GM20431 (cell line): ENCODE results near the gene EXTL1.

Experiments used
- in situ Hi-C: fragments of 300-500 bp; cut with MseI, MboI; formaldehyde crosslinking; loops from one replicate; pipeline ENCODE4 v1.15.0; 2020; ENCODE audit warnings: low sequenced_read_pairs; ENCODE audit not compliant: unreplicated experiment

Gene EXTL1

DNA sequence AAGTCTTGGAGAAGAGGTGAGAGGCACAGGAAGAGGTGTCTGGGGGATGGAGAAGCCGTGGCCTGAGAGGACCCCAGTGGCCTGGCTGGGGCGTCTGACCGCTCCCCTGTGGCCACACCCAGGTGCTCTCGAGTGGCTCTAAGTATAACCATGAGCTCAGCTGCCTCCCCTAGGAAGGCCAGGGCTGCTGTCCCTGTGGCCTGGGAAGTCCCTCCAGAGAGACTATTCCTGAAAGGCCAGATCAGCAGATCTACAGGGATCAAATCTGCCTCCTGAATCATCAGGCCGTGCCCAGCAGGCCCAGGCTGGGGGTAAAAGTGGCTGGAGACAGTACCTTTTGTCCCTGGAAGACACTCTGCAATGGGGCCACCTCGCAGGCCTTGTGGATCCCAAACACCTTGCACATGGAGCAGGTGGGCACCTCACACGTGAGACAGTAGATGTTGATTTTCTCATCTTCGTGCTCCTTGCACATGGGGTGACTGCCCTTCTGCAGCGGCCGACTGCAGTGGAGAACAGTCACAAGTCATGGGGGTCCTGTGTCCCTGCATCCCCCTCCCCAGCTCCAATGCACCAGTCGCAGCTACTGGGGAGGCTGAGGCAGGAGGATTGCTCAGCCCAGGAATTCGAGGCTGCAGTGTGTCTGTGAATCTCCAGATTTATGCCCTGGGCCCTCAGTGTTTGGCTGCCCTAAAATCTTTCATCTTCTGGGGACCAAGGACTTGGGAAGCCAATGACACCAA, 39.4 kb downstream of the EXTL1 start:
- in situ Hi-C loops: no loop called here

DNA sequence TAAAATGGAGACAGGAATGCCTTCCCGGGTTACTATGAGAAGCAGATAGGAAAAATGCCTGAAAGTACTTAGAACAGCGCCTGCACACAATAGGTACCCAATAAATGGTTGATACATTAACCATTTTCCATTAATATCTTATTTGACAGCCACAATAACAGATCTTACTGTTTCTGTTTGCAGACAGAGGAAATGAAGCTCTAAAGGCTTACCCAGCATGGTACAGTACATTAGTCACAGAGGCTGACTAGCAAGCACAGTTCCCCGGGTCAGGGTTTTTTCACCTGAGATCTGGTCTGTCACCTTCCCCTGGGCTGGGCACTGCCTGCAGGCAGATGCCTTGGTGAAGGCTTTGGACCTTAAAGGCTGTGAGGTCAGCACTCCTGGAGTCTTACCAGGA, 43.0 kb downstream of the EXTL1 start:
- in situ Hi-C loops: no loop called here

DNA sequence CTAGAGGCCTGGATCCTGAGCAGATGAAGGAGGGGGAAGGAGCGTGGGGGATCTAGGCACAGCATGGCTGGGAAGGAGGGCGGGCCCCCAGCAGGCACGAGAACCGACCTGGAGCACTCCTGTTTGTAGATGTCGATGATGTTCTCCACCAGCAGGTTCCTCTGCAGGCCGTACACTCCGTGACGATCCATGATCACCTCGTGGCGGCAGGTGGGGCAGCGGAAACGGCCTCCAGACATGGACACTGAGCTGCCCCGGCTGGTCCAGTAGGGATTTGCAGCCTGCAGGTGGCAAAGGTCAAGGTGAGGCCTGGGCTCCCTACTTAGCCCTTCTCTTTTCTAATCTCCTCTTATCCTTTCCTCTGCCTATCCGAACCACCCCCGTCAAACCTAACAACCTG, 44.6 kb downstream of the EXTL1 start:
- in situ Hi-C loops: no loop called here

DNA sequence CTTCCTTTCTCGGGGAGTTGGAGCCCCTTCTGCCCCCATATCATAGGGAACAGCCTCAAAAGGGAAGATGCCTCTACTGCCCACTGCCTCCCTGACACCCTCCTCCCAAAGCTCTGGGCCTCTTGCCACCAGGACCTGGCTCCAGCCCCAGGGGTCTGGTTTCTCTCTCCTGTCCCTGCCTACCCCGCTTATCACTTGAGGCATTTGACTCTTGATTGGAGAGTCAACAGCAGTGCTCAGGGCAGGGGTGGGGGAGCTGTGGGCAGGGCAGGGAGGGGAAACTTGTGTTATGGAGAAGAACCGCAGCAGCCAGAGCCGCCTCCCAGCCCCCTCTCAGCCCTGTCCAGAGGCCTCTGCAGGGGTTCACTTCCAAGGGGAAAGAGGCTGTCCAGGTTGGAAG, 45.3 kb downstream of the EXTL1 start:
- in situ Hi-C loops: no loop called here

DNA sequence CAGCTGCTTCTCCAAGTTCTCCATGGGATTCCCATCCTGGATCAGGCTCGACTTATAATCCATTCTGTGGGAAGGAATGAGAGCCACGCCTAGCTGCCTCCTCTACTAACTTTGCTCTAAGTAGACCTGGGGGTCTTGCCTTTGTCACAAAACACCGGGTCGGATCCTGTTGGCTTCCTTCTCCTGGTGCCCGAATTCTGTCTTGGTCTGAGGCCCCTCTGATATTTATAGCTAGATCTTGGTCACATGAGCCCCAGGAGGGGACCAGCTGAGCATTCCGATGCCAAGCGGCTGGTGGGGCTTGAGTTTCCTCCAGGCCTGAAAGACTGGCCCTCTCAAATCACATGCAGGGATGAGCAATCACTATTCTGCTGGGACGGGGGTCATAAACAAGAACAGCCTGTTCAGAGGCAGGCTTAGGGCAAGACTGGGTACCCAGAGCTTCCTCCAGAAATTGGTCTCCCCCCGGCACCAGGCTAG, 45.9 kb downstream of the EXTL1 start, which contains the start of gene TRIM63:
TSS of gene TRIM63 (minus strand) at position 199 of the 480 bp plus-strand sequence. CDS start at position 63, 136 bp downstream.
- in situ Hi-C loops: no loop called here

DNA sequence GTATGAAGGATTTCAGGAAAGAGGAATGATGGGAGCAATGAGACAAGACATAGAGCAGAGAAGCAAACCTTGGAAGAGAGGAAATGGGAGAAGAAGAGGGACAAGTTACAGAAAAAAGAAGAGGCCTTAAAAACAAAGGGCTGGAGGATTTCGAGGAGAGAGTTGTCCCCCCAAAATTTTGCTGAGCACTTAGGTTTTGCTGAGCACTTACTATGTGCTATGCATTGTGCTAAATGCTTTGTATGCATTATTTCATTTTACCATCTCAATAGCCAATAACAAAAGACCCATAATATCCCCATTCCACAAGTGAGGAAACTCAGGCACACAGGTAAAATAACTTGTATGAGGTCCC, 48.3 kb downstream of the EXTL1 start:
- in situ Hi-C loops: no loop called here

DNA sequence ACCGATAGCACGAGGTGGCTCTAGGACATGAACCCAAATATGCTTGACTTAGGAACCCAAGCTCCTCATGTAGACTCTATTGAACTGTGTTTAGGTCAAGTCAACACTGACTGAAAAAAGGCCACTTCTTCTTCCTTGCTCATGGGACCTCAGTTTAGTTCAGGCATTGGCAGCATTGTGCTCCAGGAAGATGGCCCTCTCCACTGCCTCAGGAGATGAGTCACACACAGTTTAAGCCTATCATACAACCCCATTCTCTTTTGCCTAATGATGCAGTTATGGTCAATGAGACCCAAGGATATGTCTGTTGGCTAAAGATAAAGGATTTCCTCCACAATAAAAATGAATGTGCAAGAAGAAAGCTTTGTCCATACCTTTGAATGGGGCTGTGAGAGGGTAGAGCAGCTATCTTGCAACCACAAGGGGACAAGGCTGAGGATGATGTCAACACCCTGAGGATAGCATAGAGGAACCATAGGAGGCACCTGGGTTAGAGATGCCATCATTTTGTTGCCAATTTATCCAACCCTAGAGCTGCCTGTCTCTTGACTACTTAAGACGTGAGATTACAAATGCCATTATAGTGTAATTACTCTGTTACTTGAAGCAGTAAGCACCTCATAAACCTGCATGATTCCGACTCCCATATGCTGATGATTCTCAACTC, 48.9 kb downstream of the EXTL1 start:
- in situ Hi-C loops: no loop called here

DNA sequence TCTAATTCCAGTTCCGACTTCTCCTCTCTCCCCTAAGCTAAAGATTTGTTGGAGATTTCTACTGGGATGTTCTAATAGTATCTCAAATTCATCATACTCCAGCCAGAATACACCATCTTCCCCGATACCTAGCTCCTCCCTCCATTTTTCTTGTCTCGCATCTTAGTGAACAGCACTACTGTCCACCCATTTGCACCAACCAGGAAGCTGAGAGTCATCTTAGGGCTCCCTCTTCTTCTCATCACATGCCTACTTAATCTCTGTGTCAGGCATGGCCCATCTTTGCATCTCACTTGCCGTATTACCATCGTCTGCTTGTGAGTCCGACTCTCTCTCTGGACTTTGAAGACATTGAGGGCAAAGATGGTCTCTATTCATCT, 49.4 kb downstream of the EXTL1 start:
- in situ Hi-C loops: no loop called here

DNA sequence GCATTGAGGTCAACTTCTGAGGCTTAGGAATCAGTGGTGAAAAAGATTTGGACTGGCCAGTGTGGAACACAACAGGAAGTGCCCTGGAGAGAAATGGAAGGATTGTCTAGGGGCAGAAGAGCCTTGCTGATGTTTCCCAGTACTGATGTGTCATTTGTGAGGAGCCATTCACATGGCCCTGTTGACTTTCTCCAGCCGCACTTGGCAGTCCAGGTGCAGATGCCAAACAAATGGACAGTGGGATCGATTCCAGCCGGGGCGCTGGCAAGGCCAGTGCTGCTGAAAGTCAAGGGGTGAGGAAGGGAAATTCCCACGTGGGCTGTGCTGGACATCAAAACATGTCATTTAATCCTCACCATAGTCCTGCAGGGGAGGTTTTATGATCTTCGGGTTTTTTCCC, 50.7 kb downstream of the EXTL1 start:
- in situ Hi-C loops: no loop called here

DNA sequence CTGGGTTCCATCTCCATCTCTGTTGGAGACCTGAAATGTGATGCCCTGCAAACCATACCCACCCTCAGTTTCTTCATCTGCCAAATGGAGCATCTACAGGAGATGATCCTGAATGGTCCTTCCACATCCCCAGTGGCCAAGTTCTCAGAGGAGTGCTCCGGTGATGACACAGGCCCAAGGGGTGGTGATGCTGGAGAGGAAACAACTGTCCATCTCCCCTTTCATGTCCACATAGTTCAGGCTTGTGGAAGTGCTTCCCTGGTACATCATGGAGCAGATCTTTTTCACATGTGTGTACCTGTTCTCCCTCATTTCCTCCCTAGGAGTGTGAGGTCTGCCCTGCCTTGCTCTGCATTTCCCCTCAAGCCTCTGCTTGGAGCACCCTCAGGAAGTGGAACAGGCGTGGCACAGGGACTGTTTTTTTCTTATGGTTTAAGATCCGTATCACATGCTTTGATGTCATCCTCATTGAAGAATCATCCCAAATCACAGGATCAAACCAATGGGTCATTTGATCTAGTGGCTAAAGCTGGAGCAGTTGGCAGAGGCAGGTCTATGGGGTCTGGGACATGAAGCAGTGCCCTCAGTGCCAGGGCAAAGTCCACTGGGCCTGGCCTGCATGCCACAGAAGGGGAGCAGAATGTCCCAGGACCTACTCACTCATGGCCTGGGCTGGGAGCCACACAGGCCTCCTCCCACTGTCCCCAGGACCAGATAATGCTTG, 54.0 kb downstream of the EXTL1 start:
- in situ Hi-C loops: no loop called here

DNA sequence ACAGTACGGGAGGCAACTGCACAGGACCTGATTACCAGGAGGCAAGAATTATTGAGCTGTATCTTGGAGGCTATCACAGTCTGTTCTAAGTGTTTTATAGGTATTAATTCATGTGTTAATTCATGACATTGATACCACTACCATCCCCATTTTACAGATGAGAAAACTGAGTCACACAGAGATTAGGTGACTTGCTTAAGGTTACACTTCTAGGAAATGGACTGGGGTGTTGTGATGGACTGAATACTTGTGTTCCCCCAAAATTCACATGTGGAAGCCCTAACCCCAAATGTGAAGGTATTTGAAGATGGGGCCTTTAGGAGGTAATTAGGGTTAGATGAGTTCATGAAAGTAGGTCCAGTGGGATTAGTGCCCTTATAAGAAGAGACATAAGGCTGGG, 55.9 kb downstream of the EXTL1 start:
- in situ Hi-C loops: no loop called here

DNA sequence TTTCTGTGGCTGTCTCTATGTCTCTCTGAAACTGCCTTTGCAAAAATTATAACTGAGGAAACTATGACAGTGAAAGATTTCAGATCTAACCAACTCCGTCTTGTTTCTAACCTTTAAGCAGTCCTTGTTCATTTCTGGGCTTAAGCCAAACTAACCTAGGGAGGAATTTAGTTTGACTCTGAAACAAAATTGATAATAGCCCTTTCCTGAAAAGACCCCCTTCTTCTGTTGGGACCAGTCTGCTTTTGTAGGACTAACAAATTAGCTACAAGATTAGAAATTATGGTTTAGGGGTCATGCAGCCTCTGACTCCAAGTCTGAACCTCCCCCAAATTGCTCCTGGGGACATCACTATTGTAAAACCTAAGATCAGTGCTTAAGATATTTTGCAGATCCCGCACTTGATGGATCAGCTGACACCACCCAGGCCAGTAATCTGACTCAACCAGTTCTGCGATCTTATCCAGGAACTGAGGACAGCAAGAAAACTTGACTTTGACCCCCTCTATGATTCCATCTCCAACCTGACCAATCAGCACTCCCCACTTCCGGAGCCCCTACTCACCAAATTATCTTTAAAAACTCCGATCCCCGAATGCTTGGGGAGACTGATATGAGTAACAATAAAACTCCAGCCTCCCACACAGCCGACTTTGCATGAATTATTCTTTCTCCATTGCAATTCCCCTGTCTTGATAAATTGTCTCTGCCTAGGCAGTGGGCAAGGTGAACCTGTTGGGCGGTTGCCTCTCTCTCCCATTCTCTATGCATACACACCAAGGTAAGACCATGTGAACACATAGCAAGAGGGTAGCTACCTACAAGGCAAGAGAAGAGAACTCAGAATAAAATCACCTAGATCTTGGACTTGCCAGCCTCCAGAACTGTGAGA, 57.0 kb downstream of the EXTL1 start:
- in situ Hi-C loops: no loop called here

DNA sequence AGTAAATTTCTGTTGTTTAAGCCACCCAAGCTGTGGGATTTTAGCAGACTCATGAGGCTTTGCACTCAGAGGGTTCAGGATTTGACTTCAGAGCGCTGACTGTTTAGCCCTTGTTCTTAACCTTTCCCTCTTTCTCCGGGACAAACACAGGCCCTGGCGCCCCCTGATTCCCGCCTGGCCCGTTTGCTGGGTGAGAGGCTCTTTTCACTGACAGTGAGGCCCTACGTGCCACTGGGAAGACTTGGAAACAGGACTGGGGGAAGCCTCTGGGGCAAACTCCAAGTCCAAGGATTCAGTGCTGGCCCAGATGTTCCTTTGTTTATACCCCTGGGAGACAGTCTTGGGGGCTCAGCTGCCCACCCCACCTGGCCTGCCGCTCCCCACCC, 57.6 kb downstream of the EXTL1 start:
- in situ Hi-C loops: no loop called here

DNA sequence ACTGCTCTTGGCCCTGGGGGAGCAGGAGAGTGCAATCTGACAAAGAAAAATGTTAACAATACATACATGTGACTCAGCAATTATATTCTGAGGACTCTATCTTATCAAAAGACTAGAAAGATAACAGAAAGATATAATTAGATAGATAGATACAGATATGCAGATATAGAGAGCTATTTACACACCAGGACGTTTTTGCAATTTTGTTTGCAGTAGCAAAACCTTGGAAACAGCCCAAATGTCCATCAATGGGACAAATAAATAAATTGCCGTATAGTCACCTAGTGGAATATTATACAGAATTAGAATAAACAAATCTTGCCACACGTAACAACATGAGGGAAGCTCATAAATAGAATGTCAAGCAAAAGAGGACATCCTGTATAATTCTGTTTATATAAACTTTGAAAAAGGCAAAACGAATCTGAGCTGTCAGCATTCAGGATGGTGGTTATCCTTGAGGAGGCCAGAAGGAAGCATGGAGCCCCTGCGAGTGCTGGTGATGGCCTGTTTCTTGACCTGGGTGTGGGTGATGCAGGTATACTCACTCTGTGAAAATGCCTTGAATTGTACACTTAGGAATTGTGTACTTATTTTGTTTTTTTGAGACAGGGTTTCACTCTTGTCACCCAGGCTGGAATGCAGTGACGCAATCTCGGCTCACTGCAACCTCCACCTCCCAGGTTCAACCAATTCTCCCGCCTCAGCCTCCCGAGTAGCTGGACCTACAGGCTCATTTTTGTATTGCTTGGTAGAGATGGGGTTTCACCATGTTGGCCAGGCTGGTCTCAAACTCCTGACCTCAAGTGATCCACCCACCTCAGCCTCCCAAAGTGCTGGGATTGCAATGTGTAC, 58.6 kb downstream of the EXTL1 start:
- in situ Hi-C loops: no loop called here

DNA sequence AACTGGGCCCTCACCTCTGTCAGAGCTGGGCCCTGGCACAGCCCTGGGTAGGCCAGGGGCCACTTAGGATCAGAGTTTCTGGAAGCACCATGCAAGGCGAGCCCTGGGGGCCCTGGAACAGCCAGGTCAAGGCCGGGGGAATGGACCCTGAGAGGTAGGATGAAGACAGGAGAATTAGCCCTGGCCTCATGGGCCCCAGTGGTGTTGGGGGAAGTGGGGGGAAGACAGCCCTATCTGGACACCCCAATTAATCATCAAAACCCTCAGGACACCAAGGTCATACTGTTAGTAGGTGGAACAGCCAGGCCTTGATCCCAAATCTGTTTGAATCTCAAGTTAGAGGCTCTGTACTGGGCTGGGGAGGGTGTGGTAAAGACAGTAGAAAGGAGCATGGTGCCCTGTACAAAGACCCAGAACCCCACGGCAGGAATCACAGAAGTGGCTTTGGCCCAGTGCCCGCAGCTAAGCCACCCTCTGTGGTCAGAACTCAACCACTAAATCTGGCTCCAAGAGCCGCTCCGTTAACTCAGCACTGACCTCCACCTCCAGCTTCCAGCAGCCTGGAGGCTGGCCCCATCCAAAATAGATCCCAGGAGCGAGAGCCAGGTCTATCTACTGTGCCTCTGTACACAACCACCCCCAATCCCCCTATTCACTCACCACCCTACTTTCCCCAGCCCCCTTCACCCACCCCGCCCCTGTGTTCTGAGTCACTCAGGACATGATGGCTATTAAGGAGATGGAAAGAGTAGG, 59.9 kb downstream of the EXTL1 start:
- in situ Hi-C loops: no loop called here

DNA sequence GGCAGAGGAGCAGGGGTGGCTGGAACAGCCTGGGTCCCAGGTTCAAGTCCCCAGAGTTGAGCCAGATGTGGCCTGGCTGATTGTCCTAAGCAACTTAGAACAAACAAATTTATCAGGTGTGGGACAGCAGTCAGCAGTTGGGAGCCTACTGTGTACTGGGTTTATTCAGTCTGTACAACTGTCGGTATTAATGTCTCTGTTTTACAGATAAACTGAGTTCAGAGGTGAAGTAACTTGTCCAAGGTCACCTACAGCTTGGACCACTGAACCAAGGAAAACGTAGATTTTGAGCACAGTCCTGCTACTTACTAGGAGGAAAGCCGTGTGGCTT, 60.4 kb downstream of the EXTL1 start:
- in situ Hi-C loops: no loop called here

DNA sequence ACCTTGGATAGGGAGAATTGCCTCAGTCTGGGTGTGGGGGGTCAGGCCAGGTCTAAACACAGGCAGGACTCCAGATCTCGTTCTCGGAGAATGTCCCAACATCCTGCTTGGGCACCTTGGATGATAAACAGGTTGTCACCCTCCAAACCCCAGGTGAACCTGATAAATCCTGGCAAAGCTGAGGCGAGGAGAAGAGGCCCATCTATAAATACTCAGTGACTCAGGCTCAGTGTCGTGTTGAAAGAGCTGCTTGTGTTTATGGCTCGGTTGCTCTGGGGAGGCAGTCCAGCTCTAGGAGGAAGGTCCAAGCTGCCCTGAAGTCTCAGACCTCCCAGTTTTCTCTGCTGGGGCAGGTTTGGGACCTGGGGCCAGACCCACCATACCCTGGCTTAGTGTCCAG, 61.6 kb downstream of the EXTL1 start:
- in situ Hi-C loops: no loop called here

DNA sequence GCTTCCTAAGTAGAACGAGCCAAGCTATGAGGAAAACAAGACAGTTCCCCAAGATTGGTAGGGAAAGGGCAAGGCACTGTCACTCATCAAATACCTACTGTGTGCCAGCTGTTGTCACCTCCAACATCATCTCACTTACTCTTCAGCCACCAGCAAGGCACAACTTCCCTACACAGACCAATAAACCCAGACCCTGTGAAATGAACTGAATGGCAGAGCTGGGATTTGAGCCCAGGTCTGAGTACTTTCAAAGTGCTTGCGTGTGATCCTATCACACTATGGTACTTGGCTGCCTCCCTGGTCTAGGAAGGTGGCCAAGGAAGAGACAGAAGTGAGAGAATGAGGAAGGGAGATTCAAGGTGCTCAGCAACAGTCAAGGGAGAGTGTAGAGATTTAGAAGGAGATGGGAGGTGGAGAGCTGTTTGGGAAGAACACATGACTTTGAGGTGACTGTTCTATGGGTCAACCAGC, 62.6 kb downstream of the EXTL1 start:
- in situ Hi-C loops: no loop called here

DNA sequence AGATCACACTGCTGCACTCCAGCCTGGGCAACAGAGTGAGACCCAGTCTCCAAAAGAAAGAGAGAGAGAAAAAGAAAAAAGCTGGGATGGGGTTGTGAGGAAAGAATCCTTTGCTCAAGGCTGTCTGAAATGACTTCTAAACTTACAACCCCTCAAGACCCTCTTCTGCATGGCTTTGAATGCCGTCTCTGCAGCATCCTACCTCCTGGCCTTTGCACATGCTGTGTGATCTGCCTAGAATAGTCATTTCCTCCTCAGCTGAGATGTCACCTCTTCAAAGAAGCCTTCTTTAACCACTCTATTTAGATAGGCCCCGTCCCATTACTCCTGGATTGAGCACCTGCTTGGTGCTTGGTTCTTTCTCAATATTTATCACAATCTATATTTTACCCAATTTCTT, 63.3 kb downstream of the EXTL1 start:
- in situ Hi-C loops: no loop called here
